Activated CD4-positive, alpha-beta T cell treated with anti-CD3 and anti-CD28 coated beads for 36 hours (primary cell): ENCODE data around the gene GPSM1. TPM values are rescaled to one million over a fixed set of nuclear protein-coding genes. Genes with fewer than 3 reads are reported as not detected.
"Not testable (repeated sequence)": the region's sequence is repeated elsewhere in the genome, so short reads cannot be mapped to it uniquely, and the experiment has no call there.

ENCODE experiments used
- ATAC-seq: fragments of 200-7000 bp; cut with Tn5 transposase; one replicate; pipeline ENCODE4 v1.10.0; 2021; ENCODE audit warnings: mild to moderate bottlenecking, moderate library complexity
- CTCF ChIA-PET: fragments of 350-600 bp; sonication (Branson Sonifier 250); formaldehyde crosslinking; loops from one replicate; lab custom pipeline; 2021; ENCODE audit warnings: antibody characterized with exemption; lab: Charles Lee
- POLR2A ChIA-PET: fragments of 350-600 bp; sonication (Branson Sonifier 250); formaldehyde crosslinking; loops from one replicate; lab custom pipeline; 2021; ENCODE audit warnings: antibody characterized with exemption, inconsistent platforms; lab: Charles Lee
- DNase-seq: peaks from one replicate; pipeline ENCODE4 v3.0.0-alpha.2; 2020
- H3K27ac Mint-ChIP-seq: one replicate; pipeline ENCODE4 v1.8.0; 2021; ENCODE audit warnings: mixed read lengths
- H3K27me3 Mint-ChIP-seq: one replicate; pipeline ENCODE4 v1.8.0; 2021; ENCODE audit warnings: mixed read lengths
- H3K36me3 Mint-ChIP-seq: one replicate; pipeline ENCODE4 v1.8.0; 2021; ENCODE audit warnings: low read depth, mixed read lengths
- H3K4me1 Mint-ChIP-seq: one replicate; pipeline ENCODE4 v1.8.0; 2021; ENCODE audit warnings: mixed read lengths
- H3K4me3 Mint-ChIP-seq: one replicate; pipeline ENCODE4 v1.8.0; 2021; ENCODE audit warnings: mild to moderate bottlenecking, moderate library complexity, mixed read lengths
- H3K9me3 Mint-ChIP-seq: one replicate; pipeline ENCODE4 v1.8.0; 2021; ENCODE audit warnings: low read depth, mixed read lengths
- intact Hi-C, 2 experiments: fragments of 100-400 bp; cut with DNase I in 1 of 2; cut with micrococcal nuclease in 1 of 2; formaldehyde crosslinking; loops; one replicate each; pipeline versions ENCODE4 v1.14.2 to v1.15.1; 2022 to 2024; cut with DNase I, micrococcal nuclease
- total RNA-seq, 2 experiments: library from RNA; stranded (reverse); gene quantifications; one replicate each; pipeline ENCODE4 v1.2.3, GENCODE V29; 2021

The GPSM1 gene
- total RNA-seq, 2 experiments from 2014 or later: 9.6 to 10.8 TPM

- ATAC-seq: no peak
- Mint-ChIP-seq H3K27me3 (no peaks in the 10 kb centered on the region), H3K4me3 (no peak overlapping the region), H3K9me3 (peaks cover 9% of the 10 kb centered on the region), H3K36me3 (no peaks in the 10 kb centered on the region), H3K27ac (no peak overlapping the region), H3K4me1 (no peaks in the 10 kb centered on the region)
- no peak for DNase-seq
- intact Hi-C loops: loop anchor here in 1 of 2 experiments (5.0 kb wide), 1 partner anchor 88 kb away; the partner anchor contains the start of gene SNAPC4
- ChIA-PET POLR2A (no interaction called here), CTCF (interaction anchor here (0.7 kb wide), 1 partner anchor 17 kb away, joined by 5 read pairs; no protein-coding TSS in a partner anchor)
Observed at GRCh38 chr9:136314056-136314416, 13.3 kb upstream of the GPSM1 start.

GRCh38 chr9:136314944-136315343, 12.4 kb upstream of the GPSM1 start:
- Mint-ChIP-seq H3K27ac (no peak overlapping the region), H3K36me3 (no peaks in the 10 kb centered on the region), H3K9me3 (peaks cover 9% of the 10 kb centered on the region), H3K4me3 (no peak overlapping the region), H3K27me3 (no peaks in the 10 kb centered on the region), H3K4me1 (no peaks in the 10 kb centered on the region)
- ChIA-PET CTCF (no interaction called here), POLR2A (no interaction called here)
- ATAC-seq (no peak), DNase-seq (no peak)
- intact Hi-C loops: loop anchor here in 1 of 2 experiments (5.0 kb wide), 1 partner anchor 87 kb away; the partner anchor contains the start of gene SNAPC4

- intact Hi-C loops: no loop called here
- DNase-seq: no peak
- Mint-ChIP-seq H3K36me3 (no peaks in the 10 kb centered on the region), H3K27ac (no peak overlapping the region), H3K27me3 (no peaks in the 10 kb centered on the region), H3K4me1 (no peaks in the 10 kb centered on the region), H3K9me3 (peaks cover 9% of the 10 kb centered on the region), H3K4me3 (no peak overlapping the region)
- CTCF ChIA-PET: no interaction called here
- ATAC-seq: no peak
- POLR2A ChIA-PET: no interaction called here
Observed at GRCh38 chr9:136316271-136316751, 11.0 kb upstream of the GPSM1 start.

- no peak overlapping the region for H3K27ac Mint-ChIP-seq
Observed at GRCh38 chr9:136316896-136317676, 10.3 kb upstream of the GPSM1 start.

GRCh38 chr9:136317695-136318094, 9.6 kb upstream of the GPSM1 start:
- H3K4me1 Mint-ChIP-seq: no peaks in the 10 kb centered on the region

More at GRCh38 chr9:136316896-136317676, 10.3 kb upstream of the GPSM1 start:
- H3K27me3 Mint-ChIP-seq: no peaks in the 10 kb centered on the region
- no peaks in the 10 kb centered on the region for H3K36me3 Mint-ChIP-seq
- ChIA-PET CTCF (no interaction called here), POLR2A (no interaction called here)
- H3K9me3 Mint-ChIP-seq: peaks cover 9% of the 10 kb centered on the region
- no peaks in the 10 kb centered on the region for H3K4me1 Mint-ChIP-seq
- intact Hi-C loops: no loop called here
- DNase-seq: no peak
- no peak overlapping the region for H3K4me3 Mint-ChIP-seq
- no peak for ATAC-seq

GRCh38 chr9:136318111-136318775, 9.1 kb upstream of the GPSM1 start:
- H3K4me3 Mint-ChIP-seq: no peak overlapping the region
- ChIA-PET POLR2A (no interaction called here), CTCF (no interaction called here)
- H3K9me3 Mint-ChIP-seq: peaks cover 9% of the 10 kb centered on the region
- no peaks in the 10 kb centered on the region for H3K36me3 Mint-ChIP-seq
- H3K27me3 Mint-ChIP-seq: no peaks in the 10 kb centered on the region
- intact Hi-C loops: no loop called here
- H3K4me1 Mint-ChIP-seq: no peaks in the 10 kb centered on the region
- ATAC-seq (no peak), DNase-seq (no peak)
- no peak overlapping the region for H3K27ac Mint-ChIP-seq

More at GRCh38 chr9:136317695-136318094, 9.6 kb upstream of the GPSM1 start:
- Mint-ChIP-seq H3K9me3 (peaks cover 9% of the 10 kb centered on the region), H3K27ac (no peak overlapping the region), H3K27me3 (no peaks in the 10 kb centered on the region), H3K36me3 (no peaks in the 10 kb centered on the region), H3K4me3 (no peak overlapping the region)
- DNase-seq (no peak), ATAC-seq (no peak)
- intact Hi-C loops: no loop called here
- POLR2A ChIA-PET: no interaction called here
- CTCF ChIA-PET: no interaction called here

GRCh38 chr9:136318776-136319241, 8.5 kb upstream of the GPSM1 start:
- Mint-ChIP-seq H3K27me3 (no peaks in the 10 kb centered on the region), H3K9me3 (peaks cover 9% of the 10 kb centered on the region), H3K4me1 (peaks cover 2% of the 10 kb centered on the region), H3K4me3 (no peak overlapping the region), H3K36me3 (no peaks in the 10 kb centered on the region), H3K27ac (no peak overlapping the region)
- DNase-seq: no peak
- intact Hi-C loops: no loop called here
- POLR2A ChIA-PET: no interaction called here
- no peak for ATAC-seq
- CTCF ChIA-PET: no interaction called here

- ATAC-seq, H3K27me3 Mint-ChIP-seq, H3K9me3 Mint-ChIP-seq, H3K36me3 Mint-ChIP-seq, DNase-seq, POLR2A ChIA-PET, H3K4me3 Mint-ChIP-seq, H3K4me1 Mint-ChIP-seq, CTCF ChIA-PET, H3K27ac Mint-ChIP-seq, intact Hi-C loops: not testable (repeated sequence)
Observed at GRCh38 chr9:136319244-136319643, 8.1 kb upstream of the GPSM1 start.

- CTCF ChIA-PET, intact Hi-C loops, H3K4me1 Mint-ChIP-seq, H3K36me3 Mint-ChIP-seq, DNase-seq, H3K27ac Mint-ChIP-seq, ATAC-seq, H3K4me3 Mint-ChIP-seq, H3K27me3 Mint-ChIP-seq, H3K9me3 Mint-ChIP-seq, POLR2A ChIA-PET: not testable (repeated sequence)
Observed at GRCh38 chr9:136319955-136320354, 7.4 kb upstream of the GPSM1 start.

- ATAC-seq, H3K27me3 Mint-ChIP-seq, H3K4me3 Mint-ChIP-seq, H3K36me3 Mint-ChIP-seq, H3K4me1 Mint-ChIP-seq, H3K9me3 Mint-ChIP-seq, H3K27ac Mint-ChIP-seq, intact Hi-C loops, POLR2A ChIA-PET, DNase-seq: not testable (repeated sequence)
- CTCF ChIA-PET: interaction anchor here (0.8 kb wide), 1 partner anchor 8 kb away, joined by 3 read pairs; no protein-coding TSS in a partner anchor
Observed at GRCh38 chr9:136320972-136321371, 6.4 kb upstream of the GPSM1 start.

- intact Hi-C loops: no loop called here
- Mint-ChIP-seq H3K27me3 (no peaks in the 10 kb centered on the region), H3K27ac (no peak overlapping the region), H3K4me3 (no peak overlapping the region), H3K9me3 (no peaks in the 10 kb centered on the region), H3K4me1 (peaks cover 2% of the 10 kb centered on the region), H3K36me3 (no peaks in the 10 kb centered on the region)
- ChIA-PET CTCF (interaction anchor here (0.8 kb wide), 1 partner anchor 9 kb away, joined by 3 read pairs; no protein-coding TSS in a partner anchor), POLR2A (no interaction called here)
- no peak for ATAC-seq
- DNase-seq: no peak
Observed at GRCh38 chr9:136321561-136321960, 5.8 kb upstream of the GPSM1 start.
